Sigmoid colon (tissue), 4 donors: ENCODE measurements around the gene DSCAML1.

Experiments used
- CTCF ChIP-seq, 4 experiments: fragments of 450-650 bp in 3 of 4; fragments of 200-600 bp in 1 of 4; IDR thresholded peaks; one replicate each; pipeline ENCODE4 v1.5.1; 2016 to 2019; ENCODE audit warnings: antibody characterized with exemption in 4 of 4, mild to moderate bottlenecking in 3 of 4, moderate library complexity in 2 of 4
- POLR2A ChIP-seq, 2 donors: fragments of 450-650 bp; IDR thresholded peaks; one replicate each; pipeline ENCODE4 v1.6.1; 2016; ENCODE audit warnings: antibody characterized with exemption in 2 of 2, mild to moderate bottlenecking in 2 of 2, moderate library complexity in 2 of 2
- POLR2AphosphoS5 ChIP-seq, 4 donors: sonication (generic); formaldehyde crosslinking; IDR thresholded peaks; one replicate each; pipeline ENCODE4 v1.6.1; 2017; ENCODE audit warnings: antibody characterized with exemption in 4 of 4

- TF ChIP-seq CTCF (IDR thresholded peaks at IDR 0.05) = no peak
- no peak for TF ChIP-seq POLR2AphosphoS5 (IDR thresholded peaks at IDR 0.05)
- no peak for TF ChIP-seq POLR2A (IDR thresholded peaks at IDR 0.05)
These were observed 224.3 kb downstream of the DSCAML1 start for GRCh38 chr11:117572671-117573070.
